HepG2 (cell line): ENCODE measurements around the gene ZBTB45. TPM values are rescaled to one million over a fixed set of nuclear protein-coding genes. Genes with fewer than 3 reads are reported as not detected.
A peak's percentile ranks its signal among the peaks of the same experiment; 100 is the strongest.

Source experiments
- ATAC-seq: fragments of 200-7000 bp; cut with Tn5 transposase; 3 replicates; pipeline ENCODE4 v1.9.1; 2020; ENCODE audit warnings: mild to moderate bottlenecking, moderate library complexity
- BruUV-seq: library from RNA; stranded (reverse); fragments of 400-500 nt; replicated peaks from 2 replicates; lab custom pipeline; 2021; lab: Mats Ljungman, UMichigan
- CTCF ChIA-PET: fragments of 300-600 bp; formaldehyde crosslinking; extraction: SDS; loops from one replicate; lab custom pipeline; 2021; ENCODE audit warnings: low total read pairs, inconsistent platforms, low intra/inter-chr PET ratio; lab: Yijun Ruan, JAX
- POLR2A ChIA-PET: fragments of 350-600 bp; sonication (Branson Sonifier 250); formaldehyde crosslinking; loops from one replicate; lab custom pipeline; 2020; ENCODE audit warnings: antibody characterized with exemption, inconsistent platforms; lab: Yijun Ruan, JAX
- DNase-seq: peaks from one replicate; pipeline ENCODE4 v3.0.0-alpha.2; 2015; ENCODE audit warnings: low spot score
- FAIRE-seq: peaks from 3 replicates; lab custom pipeline; 2011; peaks lifted over from hg19 to GRCh38; lab: Jason Lieb, UNC
- H2AFZ ChIP-seq: one replicate; pipeline ENCODE4 v1.6.1; 2011; ENCODE audit warnings: low read length, inconsistent platforms
- H3K27ac ChIP-seq: fragments of 300-600 bp; 3 replicates; pipeline ENCODE4 v1.8.0; 2011; ENCODE audit warnings: mixed run types, mild to moderate bottlenecking, mixed read lengths, low read length, inconsistent platforms; ENCODE audit not compliant: insufficient read depth; ENCODE audit errors: extremely low read length
- H3K27me3 ChIP-seq, 2 experiments: fragments of 200-600 bp in 1 of 2; 2 replicates in 1 of 2; 3 replicates in 1 of 2; pipeline versions ENCODE4 v1.6.0 to v1.8.0; 2011; ENCODE audit warnings: low read length in 2 of 2, mild to moderate bottlenecking in 2 of 2, moderate library complexity in 2 of 2, inconsistent platforms in 1 of 2; ENCODE audit not compliant: insufficient read depth in 2 of 2, control insufficient read depth in 1 of 2
- H3K36me3 ChIP-seq, 2 experiments: fragments of 200-600 bp in 1 of 2; replicated peaks in 1 of 2; 2 replicates in 1 of 2; 3 replicates in 1 of 2; pipeline versions ENCODE4 v1.5.1 to v1.8.0; 2011; ENCODE audit warnings: low read length in 2 of 2, inconsistent platforms in 1 of 2; ENCODE audit not compliant: insufficient read depth in 2 of 2, control insufficient read depth in 1 of 2
- H3K4me1 ChIP-seq: 2 replicates; pipeline ENCODE4 v1.5.1; 2012; ENCODE audit warnings: low read length, inconsistent platforms; ENCODE audit not compliant: insufficient read depth
- H3K4me2 ChIP-seq: 2 replicates; pipeline ENCODE4 v1.6.0; 2011; ENCODE audit warnings: low read depth, low read length, inconsistent platforms
- H3K4me3 ChIP-seq, 3 experiments: fragments of 200-600 bp in 1 of 3; sonication (generic), shearing (Covaris generic) in 1 of 3; replicated peaks in 1 of 3; 2 replicates each; pipeline ENCODE4 v1.5.1; 2011 to 2016; ENCODE audit warnings: low read length in 3 of 3, inconsistent platforms in 2 of 3, low read depth in 2 of 3, mild to moderate bottlenecking in 2 of 3, control low read depth in 1 of 3, mixed read lengths in 1 of 3; ENCODE audit not compliant: insufficient read depth in 1 of 3
- H3K79me2 ChIP-seq: one replicate; pipeline ENCODE4 v1.6.1; 2011; ENCODE audit warnings: low read length, inconsistent platforms; ENCODE audit not compliant: insufficient read depth
- H3K9ac ChIP-seq: 2 replicates; pipeline ENCODE4 v1.6.0; 2011; ENCODE audit warnings: mild to moderate bottlenecking, low read depth, low read length, inconsistent platforms; ENCODE audit not compliant: insufficient read depth
- H3K9me3 ChIP-seq: 2 replicates; pipeline ENCODE4 v1.5.1; 2012; ENCODE audit warnings: mild to moderate bottlenecking, low read length
- H4K20me1 ChIP-seq: 2 replicates; pipeline ENCODE4 v1.6.0; 2011; ENCODE audit warnings: inconsistent platforms, mild to moderate bottlenecking, low read length, moderate library complexity; ENCODE audit not compliant: insufficient read depth
- ELF1 ChIP-seq: sonication (generic); formaldehyde crosslinking; IDR thresholded peaks from 2 replicates; pipeline ENCODE4 v1.4.0; 2020; ENCODE audit warnings: missing genetic modification reagents
- GABPA ChIP-seq, 2 experiments: IDR thresholded peaks; 2 replicates each; pipeline ENCODE4 v1.6.1; 2011 to 2016; ENCODE audit warnings: low read depth in 2 of 2, low read length in 1 of 2, missing biosample characterization in 1 of 2, missing genetic modification characterization in 1 of 2
- HMGXB4 ChIP-seq, 2 experiments: sonication (generic) in 1 of 2; formaldehyde crosslinking in 1 of 2; IDR thresholded peaks; 2 replicates each; pipeline versions ENCODE4 v1.4.0 to v1.6.1; 2018 to 2020; ENCODE audit warnings: missing genetic modification reagents in 2 of 2, borderline replicate concordance in 1 of 2, low read depth in 1 of 2, mild to moderate bottlenecking in 1 of 2, missing biosample characterization in 1 of 2
- IRX3 ChIP-seq: sonication (generic); formaldehyde crosslinking; IDR thresholded peaks from 2 replicates; pipeline ENCODE4 v1.8.1; 2023; ENCODE audit warnings: mild to moderate bottlenecking, low read depth, missing genetic modification reagents, borderline replicate concordance
- KLF13 ChIP-seq: sonication (generic); formaldehyde crosslinking; IDR thresholded peaks from 2 replicates; pipeline ENCODE4 v1.4.0; 2020; ENCODE audit warnings: mild to moderate bottlenecking, missing genetic modification reagents
- MEIS2 ChIP-seq: sonication (generic); formaldehyde crosslinking; IDR thresholded peaks from 2 replicates; pipeline ENCODE4 v1.9.0; 2021; ENCODE audit warnings: mild to moderate bottlenecking, missing genetic modification reagents
- NR2F1 ChIP-seq, 2 experiments: fragments of 450-650 bp in 1 of 2; formaldehyde crosslinking in 1 of 2; IDR thresholded peaks; 2 replicates each; pipeline versions ENCODE4 v1.5.0 to v1.6.1; 2016 to 2020; ENCODE audit warnings: mild to moderate bottlenecking in 1 of 2, missing compliant biosample characterization in 1 of 2, missing genetic modification reagents in 1 of 2, moderate library complexity in 1 of 2
- RBM22 ChIP-seq: fragments of 200-400 bp; formaldehyde crosslinking; optimal IDR thresholded peaks from 2 replicates; pipeline ENCODE3; 2017; ENCODE audit warnings: mild to moderate bottlenecking, low read length, moderate library complexity
- TBX3 ChIP-seq: fragments of 450-650 bp; IDR thresholded peaks from 2 replicates; pipeline ENCODE4 v1.6.1; 2017; ENCODE audit warnings: antibody characterized with exemption, mild to moderate bottlenecking, inconsistent platforms, borderline replicate concordance
- ZFP91 ChIP-seq: sonication (generic); formaldehyde crosslinking; IDR thresholded peaks from 2 replicates; pipeline ENCODE4 v1.9.0; 2022; ENCODE audit warnings: missing genetic modification reagents, mild to moderate bottlenecking, borderline replicate concordance
- WGBS: methylation state at CpG from one replicate; pipeline ENCODE4 v1.1.6; 2017; ENCODE audit warnings: low lambda C conversion rate; 5-methylcytosine and 5-hydroxymethylcytosine counted together
- in situ Hi-C: cut with HindIII; loops from 2 replicates; pipeline ENCODE4 v1.10.0; 2017; ENCODE audit warnings: low pct_unique_long_range_greater_than_20kb; ENCODE audit not compliant: extremely low pct_ligation_motif_present
- intact Hi-C: fragments of 100-400 bp; cut with micrococcal nuclease; formaldehyde crosslinking; loops from one replicate; pipeline ENCODE4 v1.10.0; 2022; ENCODE audit not compliant: unreplicated experiment
- polyA plus RNA-seq, 8 experiments: library from polyadenylated mRNA; depleted of rRNA in 3 of 8; stranded (reverse) in 7 of 8; unstranded in 1 of 8; fragments of >200 nt; fragmentation: Illumina TruSeq in 4 of 8; extraction: Trizol in 4 of 8; gene quantifications; 2 replicates each; pipeline versions ENCODE4 v1.2.1 to v1.2.3, GENCODE V29; 2011 to 2016; ENCODE audit warnings: low read depth in 4 of 8, missing spikeins in 1 of 8, mixed read lengths in 1 of 8; ENCODE audit not compliant: insufficient read depth in 1 of 8
- total RNA-seq, 5 experiments: library from RNA; depleted of rRNA; stranded (reverse); fragments of >200 nt; fragmentation: Illumina TruSeq; extraction: Trizol; gene quantifications; 2 replicates each; pipeline ENCODE4 v1.2.3, GENCODE V29; 2016; ENCODE audit warnings: low read depth in 1 of 5
- TF ChIP-seq, protein P1 (sequence below): sonication (generic); formaldehyde crosslinking; IDR thresholded peaks from 2 replicates; pipeline ENCODE4 v1.4.0; 2020; ENCODE audit warnings: mild to moderate bottlenecking, missing genetic modification reagents
- TF ChIP-seq, protein P2 (sequence below), 2 experiments: sonication (generic) in 1 of 2; formaldehyde crosslinking in 1 of 2; IDR thresholded peaks; 2 replicates each; pipeline versions ENCODE4 v1.5.1 to v1.6.1; 2011 to 2020; ENCODE audit warnings: borderline replicate concordance in 1 of 2, low read depth in 1 of 2, low read length in 1 of 2, mild to moderate bottlenecking in 1 of 2, missing genetic modification reagents in 1 of 2, moderate library complexity in 1 of 2
- TF ChIP-seq, protein P3 (sequence below): sonication (generic); IDR thresholded peaks from 2 replicates; pipeline ENCODE4 v1.6.1; 2016; ENCODE audit warnings: low read depth, borderline replicate concordance

Gene ZBTB45
- total and polyA plus RNA-seq, 2 of the 13 experiments (the other 11 are each of a cell fraction or from before 2014, with no cell fraction given) = 3.0 to 3.7 TPM

- Histone ChIP-seq H3K27me3 (no peaks in the 10 kb centered on the region; a peak in 1 of 5 replicates), H3K4me1 (peaks cover 51% of the 10 kb centered on the region), H3K9me3 (no peaks in the 10 kb centered on the region), H3K4me3 (peak overlapping the region in 1 of 3 experiments; percentile 54; a peak in 3 of 6 replicates), H3K79me2 (peaks cover 5% of the 10 kb centered on the region), H4K20me1 (no peaks in the 10 kb centered on the region), H2AFZ (no peak overlapping the region), H3K36me3 (no peaks in the 10 kb centered on the region), H3K4me2 (peak overlapping the region; percentile 85), H3K27ac (peak overlapping the region; percentile 79), H3K9ac (peak overlapping the region; percentile 60)
- WGBS = 5% methylated on average over 9 of the region's 11 CpGs
- FAIRE-seq (no peak), DNase-seq (no peak), ATAC-seq (no peak; the same call in 2 of the 3 replicates)
- ChIA-PET POLR2A (interaction anchor here (0.5 to 5.8 kb wide), 6 partner anchors 10 to 147 kb away, joined by 3 to 44 read pairs (median 6); partner anchors contain the start of genes CHMP2A, TRIM28, ZBTB45 and ZNF497), CTCF (no interaction called here)
- BruUV-seq = no TSS peak
- in situ Hi-C loops = no loop called here
- intact Hi-C loops = no loop called here
- TF ChIP-seq NR2F1 (CRISPR knock-in tag; IDR thresholded peaks at IDR 0.05) = no peak
- TF ChIP-seq, protein P1, sequence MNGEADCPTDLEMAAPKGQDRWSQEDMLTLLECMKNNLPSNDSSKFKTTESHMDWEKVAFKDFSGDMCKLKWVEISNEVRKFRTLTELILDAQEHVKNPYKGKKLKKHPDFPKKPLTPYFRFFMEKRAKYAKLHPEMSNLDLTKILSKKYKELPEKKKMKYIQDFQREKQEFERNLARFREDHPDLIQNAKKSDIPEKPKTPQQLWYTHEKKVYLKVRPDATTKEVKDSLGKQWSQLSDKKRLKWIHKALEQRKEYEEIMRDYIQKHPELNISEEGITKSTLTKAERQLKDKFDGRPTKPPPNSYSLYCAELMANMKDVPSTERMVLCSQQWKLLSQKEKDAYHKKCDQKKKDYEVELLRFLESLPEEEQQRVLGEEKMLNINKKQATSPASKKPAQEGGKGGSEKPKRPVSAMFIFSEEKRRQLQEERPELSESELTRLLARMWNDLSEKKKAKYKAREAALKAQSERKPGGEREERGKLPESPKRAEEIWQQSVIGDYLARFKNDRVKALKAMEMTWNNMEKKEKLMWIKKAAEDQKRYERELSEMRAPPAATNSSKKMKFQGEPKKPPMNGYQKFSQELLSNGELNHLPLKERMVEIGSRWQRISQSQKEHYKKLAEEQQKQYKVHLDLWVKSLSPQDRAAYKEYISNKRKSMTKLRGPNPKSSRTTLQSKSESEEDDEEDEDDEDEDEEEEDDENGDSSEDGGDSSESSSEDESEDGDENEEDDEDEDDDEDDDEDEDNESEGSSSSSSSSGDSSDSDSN = peak; percentile 39; the same call in 1 of the 2 replicates
- TF ChIP-seq, protein P2, sequence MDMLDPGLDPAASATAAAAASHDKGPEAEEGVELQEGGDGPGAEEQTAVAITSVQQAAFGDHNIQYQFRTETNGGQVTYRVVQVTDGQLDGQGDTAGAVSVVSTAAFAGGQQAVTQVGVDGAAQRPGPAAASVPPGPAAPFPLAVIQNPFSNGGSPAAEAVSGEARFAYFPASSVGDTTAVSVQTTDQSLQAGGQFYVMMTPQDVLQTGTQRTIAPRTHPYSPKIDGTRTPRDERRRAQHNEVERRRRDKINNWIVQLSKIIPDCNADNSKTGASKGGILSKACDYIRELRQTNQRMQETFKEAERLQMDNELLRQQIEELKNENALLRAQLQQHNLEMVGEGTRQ (IDR thresholded peaks at IDR 0.05; ENCODE audit: low read depth, low read length) = peak; percentile 81
- TF ChIP-seq, protein P2 (CRISPR knock-in tag; IDR thresholded peaks at IDR 0.05; ENCODE audit: borderline replicate concordance) = peak; percentile 83; the same call in 1 of the 2 replicates
- TF ChIP-seq RBM22 = no peak
- TF ChIP-seq KLF13 (CRISPR knock-in tag) = no peak
- no peak for TF ChIP-seq TBX3
- TF ChIP-seq ELF1 = 0 out of 2 replicates have a peak, but pooled peaks have one; percentile 1
- TF ChIP-seq, protein P3, sequence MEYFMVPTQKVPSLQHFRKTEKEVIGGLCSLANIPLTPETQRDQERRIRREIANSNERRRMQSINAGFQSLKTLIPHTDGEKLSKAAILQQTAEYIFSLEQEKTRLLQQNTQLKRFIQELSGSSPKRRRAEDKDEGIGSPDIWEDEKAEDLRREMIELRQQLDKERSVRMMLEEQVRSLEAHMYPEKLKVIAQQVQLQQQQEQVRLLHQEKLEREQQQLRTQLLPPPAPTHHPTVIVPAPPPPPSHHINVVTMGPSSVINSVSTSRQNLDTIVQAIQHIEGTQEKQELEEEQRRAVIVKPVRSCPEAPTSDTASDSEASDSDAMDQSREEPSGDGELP = peak; percentile 81; the same call in 1 of the 2 replicates
- TF ChIP-seq MEIS2 (CRISPR knock-in tag) = no peak
- peak; percentile 55 for TF ChIP-seq ZFP91
- no peak for TF ChIP-seq GABPA (IDR thresholded peaks at IDR 0.05; ENCODE audit: low read depth, low read length)
- no peak for TF ChIP-seq GABPA (CRISPR knock-in tag; IDR thresholded peaks at IDR 0.05; ENCODE audit: low read depth)
- 0 out of 2 replicates have a peak, but pooled peaks have one; percentile 25 for TF ChIP-seq IRX3 (CRISPR knock-in tag)
- 0 out of 4 replicates have a peak, but pooled peaks of 1 of the 2 experiments have one; percentile 4 for TF ChIP-seq HMGXB4 (CRISPR knock-in tag; IDR thresholded peaks at IDR 0.05; ENCODE audit: borderline replicate concordance in 1 of 2, low read depth in 1 of 2)
These were observed 9.9 kb downstream of the ZBTB45 start for GRCh38 chr19:58509731-58510083.
